T-cell (primary cell): ENCODE data around the gene TRIP6. TPM values are rescaled to one million over a fixed set of nuclear protein-coding genes. Genes with fewer than 3 reads are reported as not detected.

Experiments used
- total RNA-seq, 35 experiments: library from RNA in 6 of 35; stranded (reverse) in 6 of 35; fragments of 120-200 nt in 1 of 35; gene quantifications; one replicate each; pipeline versions ENCODE4 v1.2.1 to v1.2.4 and lab custom pipeline; 2013 to 2026

TRIP6 gene
- total RNA-seq, 5 donors from 2014 or later (not counting 1 experiment from before 2014, with no cell fraction given), result 5.6 to 14.6 (median 8.8) TPM

Other genes starting within 250 kb of the TRIP6 start
- 1 to 10 TPM; 3.8 to 8.7 (median 6.7) TPM for gene TFR2, start 225.8 kb upstream of the TRIP6 start, total RNA-seq
- not detected for gene ACTL6B, start 210.9 kb upstream of the TRIP6 start, total RNA-seq
- 100 to 1,000 TPM; 101 to 175 (median 153) TPM for gene GNB2, start 193.6 kb upstream of the TRIP6 start, total RNA-seq
- gene GIGYF1, start 173.1 kb upstream of the TRIP6 start, total RNA-seq, result 100 to 1,000 TPM in 3 of 5 donors, 10 to 100 TPM in 2; 87.7 to 161 (median 124) TPM
- 10 to 100 TPM in 3 of 5 donors, 1 to 10 TPM in 2; 8.3 to 18.1 (median 17.8) TPM for gene POP7, start 161.3 kb upstream of the TRIP6 start, total RNA-seq
- gene EPO, start 146.9 kb upstream of the TRIP6 start, total RNA-seq, result not detected
- gene ZAN, start 133.8 kb upstream of the TRIP6 start, total RNA-seq, result not detected
- 10 to 100 TPM in 2 of 5 donors, 1 to 10 TPM in 3; 7.8 to 12.7 (median 9.5) TPM for gene EPHB4, start 39.9 kb upstream of the TRIP6 start, total RNA-seq
- gene SLC12A9, start 14.7 kb upstream of the TRIP6 start, total RNA-seq, result 10 to 100 TPM; 49.9 to 72.6 (median 70.2) TPM
- gene SRRT, start 7.7 kb downstream of the TRIP6 start, total RNA-seq, result 100 to 1,000 TPM; 224 to 308 (median 243) TPM
- 1 to 10 TPM in 4 of 5 donors, under 1 TPM in 1; 0.50 to 9.0 (median 6.2) TPM for gene UFSP1, start 22.3 kb downstream of the TRIP6 start, total RNA-seq
- under 1 TPM; 0.13 to 0.84 (median 0.44) TPM for gene ACHE, start 28.5 kb downstream of the TRIP6 start, total RNA-seq
- under 1 TPM in 3 of 5 donors, not detected in 2; 0.10 to 0.25 (median 0.18) TPM for gene MUC3A, start 82.1 kb downstream of the TRIP6 start, total RNA-seq
- under 1 TPM in 3 of 5 donors, not detected in 2; 0.09 to 0.51 (median 0.33) TPM for gene MUC12, start 102.2 kb downstream of the TRIP6 start, total RNA-seq
- gene MUC17, start 152.7 kb downstream of the TRIP6 start, total RNA-seq, result not detected
- gene TRIM56, start 218.1 kb downstream of the TRIP6 start, total RNA-seq, result 10 to 100 TPM; 47.2 to 80.9 (median 77.4) TPM